HFF-Myc (cell line): ENCODE results near the gene CDC45.
"Not testable (repeated sequence)": the region's sequence is repeated elsewhere in the genome, so short reads cannot be mapped to it uniquely, and the experiment has no call there.

Source experiments
- DNase-seq: peaks from one replicate; pipeline ENCODE4 v3.0.0-alpha.2; 2011; ENCODE audit warnings: low read depth; ENCODE audit errors: extremely low read depth
- H3K4me3 ChIP-seq: replicated peaks from 2 replicates; pipeline ENCODE4 v1.5.1; 2011; ENCODE audit warnings: low read depth, mild to moderate bottlenecking, control low read depth, low read length
- TF ChIP-seq, protein P1 (sequence below): IDR thresholded peaks from 2 replicates; pipeline ENCODE4 v1.5.1; 2012; ENCODE audit warnings: mild to moderate bottlenecking, low read depth, low read length, control low read depth; ENCODE audit errors: missing control alignments

The CDC45 gene

DNA sequence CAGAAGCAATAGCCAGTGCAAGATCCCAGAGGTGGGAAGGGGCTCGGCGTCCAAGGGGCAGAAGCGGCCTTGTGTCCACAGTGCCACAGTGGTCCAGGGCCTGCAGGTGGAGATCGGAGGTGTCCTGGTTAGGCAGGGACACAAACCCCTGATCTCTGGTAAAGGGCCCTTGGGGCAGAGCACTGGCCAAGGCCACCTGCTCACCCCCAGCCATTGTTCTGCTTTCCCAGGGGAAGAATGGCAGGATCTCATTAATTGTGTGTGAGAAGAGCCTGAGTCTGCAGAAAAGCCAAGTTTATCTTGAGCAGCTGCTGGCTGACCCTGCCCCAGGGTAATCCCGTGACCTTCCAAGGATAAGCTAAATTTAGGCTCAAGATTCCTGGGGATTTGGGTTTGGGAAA is 47.6 kb downstream of the CDC45 start:
- no peak overlapping the region for H3K4me3 ChIP-seq
- DNase-seq = no peak
- TF ChIP-seq, protein P1, sequence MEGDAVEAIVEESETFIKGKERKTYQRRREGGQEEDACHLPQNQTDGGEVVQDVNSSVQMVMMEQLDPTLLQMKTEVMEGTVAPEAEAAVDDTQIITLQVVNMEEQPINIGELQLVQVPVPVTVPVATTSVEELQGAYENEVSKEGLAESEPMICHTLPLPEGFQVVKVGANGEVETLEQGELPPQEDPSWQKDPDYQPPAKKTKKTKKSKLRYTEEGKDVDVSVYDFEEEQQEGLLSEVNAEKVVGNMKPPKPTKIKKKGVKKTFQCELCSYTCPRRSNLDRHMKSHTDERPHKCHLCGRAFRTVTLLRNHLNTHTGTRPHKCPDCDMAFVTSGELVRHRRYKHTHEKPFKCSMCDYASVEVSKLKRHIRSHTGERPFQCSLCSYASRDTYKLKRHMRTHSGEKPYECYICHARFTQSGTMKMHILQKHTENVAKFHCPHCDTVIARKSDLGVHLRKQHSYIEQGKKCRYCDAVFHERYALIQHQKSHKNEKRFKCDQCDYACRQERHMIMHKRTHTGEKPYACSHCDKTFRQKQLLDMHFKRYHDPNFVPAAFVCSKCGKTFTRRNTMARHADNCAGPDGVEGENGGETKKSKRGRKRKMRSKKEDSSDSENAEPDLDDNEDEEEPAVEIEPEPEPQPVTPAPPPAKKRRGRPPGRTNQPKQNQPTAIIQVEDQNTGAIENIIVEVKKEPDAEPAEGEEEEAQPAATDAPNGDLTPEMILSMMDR = no peak

DNA sequence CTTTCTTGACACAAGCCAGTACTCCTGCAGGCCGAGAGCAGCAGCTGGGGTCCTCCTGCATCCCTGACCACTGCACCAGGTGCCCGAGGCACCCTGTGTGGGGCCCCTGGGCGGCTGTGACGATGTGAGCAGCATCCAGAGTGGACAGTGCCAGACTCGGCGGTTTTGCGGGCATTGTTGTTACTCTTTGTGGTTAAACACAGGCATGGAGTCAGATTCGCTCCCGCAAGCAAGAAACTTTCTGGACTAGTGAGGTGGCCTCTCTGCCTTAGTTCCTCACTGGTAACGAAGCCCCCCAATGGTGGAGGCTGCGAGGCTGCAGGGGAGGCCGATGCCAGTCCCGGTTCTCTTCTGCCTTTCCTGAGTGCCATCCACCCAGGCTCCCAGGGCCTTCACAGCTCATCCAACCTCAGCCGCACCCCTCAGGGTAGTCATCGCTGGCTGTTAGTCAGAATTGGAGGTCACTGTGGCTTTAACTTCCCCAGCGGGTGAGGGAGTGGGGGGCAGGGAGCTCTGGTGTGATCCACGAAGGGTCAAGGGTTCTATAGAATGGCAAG is 48.2 kb downstream of the CDC45 start:
- no peak overlapping the region for H3K4me3 ChIP-seq
- TF ChIP-seq, protein P1 = no peak
- no peak for DNase-seq

DNA sequence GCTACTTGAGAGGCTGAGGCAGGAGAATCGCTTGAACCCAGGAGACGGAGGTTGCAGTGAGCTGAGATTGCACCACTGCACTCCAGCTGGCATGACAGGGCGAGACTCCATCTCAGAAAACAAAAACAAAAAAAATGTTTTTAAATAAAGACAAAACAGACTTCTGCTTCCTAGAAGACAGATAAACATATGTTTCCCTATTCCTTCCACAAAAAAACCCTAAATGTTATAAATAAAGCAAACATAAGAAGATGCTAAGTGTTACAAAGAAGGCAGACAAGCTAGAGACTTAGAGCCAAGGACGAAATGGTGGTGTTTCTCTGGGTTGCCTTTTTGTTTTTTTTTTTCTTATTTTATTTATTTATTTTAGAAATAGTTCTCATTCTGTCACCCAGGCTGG is 50.1 kb downstream of the CDC45 start:
- TF ChIP-seq, protein P1 = no peak
- DNase-seq = no peak
- no peak overlapping the region for H3K4me3 ChIP-seq

DNA sequence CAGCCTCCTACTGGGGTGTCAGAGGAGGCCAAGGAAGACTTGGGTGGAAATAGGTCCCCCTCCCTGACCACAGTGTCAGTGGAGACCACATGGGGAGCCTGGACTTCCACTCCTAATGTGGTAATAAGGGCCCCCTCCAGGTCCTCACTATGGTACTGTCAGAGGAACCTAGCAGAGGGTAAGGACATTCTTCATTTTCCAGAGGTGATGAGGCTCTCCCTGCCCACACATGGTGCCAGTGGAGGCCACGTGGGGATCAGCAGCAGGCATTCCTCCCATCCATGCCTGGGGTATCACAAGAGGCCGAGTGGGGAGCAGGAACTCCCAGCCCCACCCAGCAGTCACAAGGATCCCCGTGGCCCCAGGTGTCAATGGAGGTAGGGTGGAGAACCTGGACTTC is 51.0 kb downstream of the CDC45 start:
- no peak overlapping the region for H3K4me3 ChIP-seq
- no peak for DNase-seq
- TF ChIP-seq, protein P1 = no peak

DNA sequence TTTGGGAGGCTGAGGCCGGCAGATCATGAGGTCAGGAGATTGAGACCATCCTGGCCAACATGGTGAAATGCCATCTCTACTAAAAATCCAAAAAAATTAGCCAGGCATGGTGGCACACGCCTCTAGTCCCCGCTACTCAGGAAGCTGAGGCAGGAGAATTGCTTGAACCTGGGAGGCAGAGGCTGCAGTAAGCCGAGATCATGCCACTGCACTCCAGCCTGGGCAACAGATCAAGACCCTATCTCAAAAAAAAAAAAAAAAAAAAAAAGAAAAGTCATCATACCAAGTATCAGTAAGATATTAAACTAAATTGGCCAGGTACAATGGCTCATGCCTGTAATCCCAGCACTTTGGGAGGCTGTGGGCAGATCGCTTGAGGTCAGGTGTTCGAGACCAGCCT is 51.6 kb downstream of the CDC45 start:
- not testable (repeated sequence) for H3K4me3 ChIP-seq, DNase-seq

DNA sequence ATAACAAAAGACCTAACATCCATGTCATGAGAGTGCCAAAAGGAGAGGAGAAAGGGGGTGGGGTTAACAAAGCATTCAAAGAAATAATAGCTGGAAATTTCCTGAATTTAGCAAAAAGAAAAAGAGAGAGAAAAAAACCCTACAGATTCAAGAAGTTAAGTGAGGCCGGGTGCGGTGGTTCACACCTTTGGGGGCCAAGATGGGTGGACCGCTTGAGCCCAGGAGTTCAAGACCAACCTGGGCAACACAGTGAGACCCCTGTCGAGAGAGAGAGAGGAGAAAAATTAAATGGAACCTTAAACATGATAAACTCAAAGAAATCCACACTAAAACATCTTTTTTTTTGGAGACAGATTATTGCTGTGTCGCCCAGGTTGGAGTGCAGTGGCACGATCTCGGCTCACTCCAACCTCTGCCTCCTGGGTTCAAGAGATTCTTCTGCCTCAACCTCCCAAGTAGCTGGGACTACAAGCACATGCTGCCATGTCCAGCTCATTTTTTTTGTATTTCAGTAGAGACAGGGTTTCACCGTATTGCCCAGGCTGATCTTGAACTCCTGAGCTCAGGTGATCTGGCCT is 53.4 kb downstream of the CDC45 start:
- no peak for DNase-seq
- TF ChIP-seq, protein P1 = no peak
- H3K4me3 ChIP-seq = no peak overlapping the region

GRCh38 chr22:19533857-19534256 is 54.1 kb downstream of the CDC45 start:
- DNase-seq = no peak
- no peak overlapping the region for H3K4me3 ChIP-seq
- TF ChIP-seq, protein P1 = no peak
